Ovary (tissue), 9 donors: Measurements from ENCODE around the gene GFY. TPM values are rescaled to one million over a fixed set of nuclear protein-coding genes. Genes with fewer than 3 reads are reported as not detected.

Source experiments
- DNase-seq, 5 donors: peaks; one replicate each; pipeline ENCODE4 v3.0.0-alpha.2; 2019 to 2020
- H3K27ac ChIP-seq, 2 donors: fragments of 200-600 bp; one replicate each; pipeline versions ENCODE4 v1.5.1 to v1.8.0; 2019 to 2022
- H3K27me3 ChIP-seq: fragments of 200-600 bp; one replicate; pipeline ENCODE4 v1.8.0; 2022
- H3K36me3 ChIP-seq: fragments of 200-600 bp; sonication (generic); one replicate; pipeline ENCODE4 v1.5.1; 2019
- H3K4me1 ChIP-seq: one replicate; pipeline ENCODE4 v1.8.1; 2013; ENCODE audit warnings: mild to moderate bottlenecking, moderate library complexity; ENCODE audit not compliant: insufficient read depth
- H3K4me3 ChIP-seq: fragments of 200-600 bp; sonication (generic); one replicate; pipeline ENCODE4 v1.5.1; 2017
- H3K9me3 ChIP-seq, 2 donors: fragments of 200-600 bp in 1 of 2; sonication (generic) in 1 of 2; one replicate each; pipeline versions ENCODE4 v1.5.1 to v1.8.1; 2013 to 2019; ENCODE audit warnings: mild to moderate bottlenecking in 1 of 2, moderate library complexity in 1 of 2
- EP300 ChIP-seq: sonication (generic); formaldehyde crosslinking; IDR thresholded peaks from one replicate; pipeline ENCODE4 v1.6.1; 2017; ENCODE audit warnings: antibody characterized with exemption
- POLR2A ChIP-seq: fragments of 450-650 bp; IDR thresholded peaks from one replicate; pipeline ENCODE4 v1.6.1; 2017; ENCODE audit warnings: antibody characterized with exemption, mild to moderate bottlenecking, moderate library complexity
- WGBS, 3 donors: extraction: QIAGEN DNeasy Blood & Tissue Kit in 1 of 3; methylation state at CpG; one replicate each; pipeline versions ENCODE4 v1.1.5 to v1.1.7; 2013 to 2017; 5-methylcytosine and 5-hydroxymethylcytosine counted together
- intact Hi-C, 4 donors: fragments of 100-400 bp; cut with DNase I; formaldehyde crosslinking; loops; one replicate each; pipeline versions ENCODE4 v1.11.0 to v1.15.1; 2022 to 2023
- polyA plus RNA-seq, 2 donors: library from polyadenylated mRNA; stranded (reverse); fragments of 200-250 nt in 1 of 2; fragments of 350-450 nt in 1 of 2; fragmentation: Illumina TruSeq in 1 of 2; extraction: RNeasy Lipid Tissue Mini Kit (QIAGEN cat#74804) in 1 of 2; gene quantifications; one replicate each; pipeline ENCODE4 v1.2.3, GENCODE V29; 2013 to 2014
- total RNA-seq, 7 donors: library from RNA; depleted of rRNA in 2 of 7; stranded (reverse); fragments of >200 nt in 2 of 7; fragmentation: NEBNext Ultra II Directional in 3 of 7; extraction: Animal tissue kit (Norgen Biotek cat#: 25700) in 3 of 7; gene quantifications; one replicate each; pipeline versions ENCODE4 v1.1.0 to v1.2.4, GENCODE V29; 2016 to 2023
- TF ChIP-seq, protein P1 (sequence below), 3 donors: fragments of 450-650 bp in 2 of 3; fragments of 200-600 bp in 1 of 3; IDR thresholded peaks; one replicate each; pipeline versions ENCODE4 v1.5.1 to v1.8.0; 2016 to 2022; ENCODE audit warnings: antibody characterized with exemption in 3 of 3, mild to moderate bottlenecking in 1 of 3
- donor health status: DM: no; HTN: no; CAD: no; lungs with moderate emphysema.
- donor health status: DM: no; HTN: no; CAD: no.
- donor health status: Bipolar disorder and iron deficiency.
- donor health status: DM: yes; HTN: yes; CAD: no.
- donor health status: DM: no; HTN: no; CAD: no.
- donor health status: DM: yes; HTN: yes; CAD: no.

GFY gene
- total and polyA plus RNA-seq, 9 donors, result not detected

DNA sequence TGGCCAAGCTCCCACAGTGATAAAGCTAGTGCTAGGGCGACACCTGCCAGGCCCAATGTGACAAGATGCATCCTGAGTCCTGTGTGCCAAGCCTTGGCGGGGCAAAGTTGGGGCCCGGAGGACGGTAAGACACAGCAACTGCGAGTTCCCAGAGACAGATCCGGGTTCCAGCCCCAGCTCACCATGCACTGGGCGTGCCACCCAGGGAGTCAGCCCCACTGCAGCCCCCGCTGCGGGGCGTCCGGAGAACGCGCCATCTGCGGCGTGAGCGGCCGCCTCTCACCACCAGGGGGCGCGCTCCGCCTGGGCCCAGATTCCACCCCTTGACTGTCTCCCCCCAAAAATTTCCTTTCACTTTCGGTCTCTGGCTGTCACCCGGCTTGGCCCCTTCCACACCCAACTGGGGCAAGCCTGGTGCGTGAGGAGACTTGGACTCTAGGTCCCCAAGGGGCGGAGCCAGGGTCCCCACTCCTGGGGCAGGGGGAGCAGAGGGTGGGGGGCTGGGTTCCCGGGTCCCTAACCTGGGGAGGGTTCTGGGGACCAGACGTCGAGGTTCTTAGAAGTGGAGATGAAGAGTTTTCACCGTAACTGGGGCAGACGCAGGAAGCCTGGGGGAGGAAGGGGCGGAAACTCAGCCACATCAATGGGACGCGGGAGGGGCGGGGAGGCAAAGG, 48.8 kb downstream of the GFY start, which contains the start of gene FLT3LG:
Gene FLT3LG (plus strand): TSS at position 348 of the 674 bp plus-strand sequence. CDS start 425 bp downstream, outside the sequence.
- Histone ChIP-seq H3K4me3 (peak within 1 kb of the TSS; percentile 76), H3K27me3 (no peaks in the 10 kb centered on the region), H3K9me3 (no peaks in the 10 kb centered on the region), H3K27ac (peak within 1 kb of the TSS in 1 of 2 donors; percentile 63), H3K4me1 (peaks cover 5% of the 10 kb centered on the region), H3K36me3 (no peaks in the 10 kb centered on the region)
- WGBS, 3 donors, result 1% methylated on average over 33 of the region's 33 CpGs
- intact Hi-C loops, result loop anchor here in 1 of 4 donors (10.0 kb wide), 1 partner anchor 211 kb away; the partner anchor contains the start of gene ADM5
- DNase-seq, result peak; percentile 77 to 89 (median 83)
- TF ChIP-seq EP300, result no peak
- TF ChIP-seq POLR2A, result no peak
- TF ChIP-seq, protein P1, sequence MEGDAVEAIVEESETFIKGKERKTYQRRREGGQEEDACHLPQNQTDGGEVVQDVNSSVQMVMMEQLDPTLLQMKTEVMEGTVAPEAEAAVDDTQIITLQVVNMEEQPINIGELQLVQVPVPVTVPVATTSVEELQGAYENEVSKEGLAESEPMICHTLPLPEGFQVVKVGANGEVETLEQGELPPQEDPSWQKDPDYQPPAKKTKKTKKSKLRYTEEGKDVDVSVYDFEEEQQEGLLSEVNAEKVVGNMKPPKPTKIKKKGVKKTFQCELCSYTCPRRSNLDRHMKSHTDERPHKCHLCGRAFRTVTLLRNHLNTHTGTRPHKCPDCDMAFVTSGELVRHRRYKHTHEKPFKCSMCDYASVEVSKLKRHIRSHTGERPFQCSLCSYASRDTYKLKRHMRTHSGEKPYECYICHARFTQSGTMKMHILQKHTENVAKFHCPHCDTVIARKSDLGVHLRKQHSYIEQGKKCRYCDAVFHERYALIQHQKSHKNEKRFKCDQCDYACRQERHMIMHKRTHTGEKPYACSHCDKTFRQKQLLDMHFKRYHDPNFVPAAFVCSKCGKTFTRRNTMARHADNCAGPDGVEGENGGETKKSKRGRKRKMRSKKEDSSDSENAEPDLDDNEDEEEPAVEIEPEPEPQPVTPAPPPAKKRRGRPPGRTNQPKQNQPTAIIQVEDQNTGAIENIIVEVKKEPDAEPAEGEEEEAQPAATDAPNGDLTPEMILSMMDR (IDR thresholded peaks at IDR 0.05), result peak; percentile 97 to 100 (median 97)

DNA sequence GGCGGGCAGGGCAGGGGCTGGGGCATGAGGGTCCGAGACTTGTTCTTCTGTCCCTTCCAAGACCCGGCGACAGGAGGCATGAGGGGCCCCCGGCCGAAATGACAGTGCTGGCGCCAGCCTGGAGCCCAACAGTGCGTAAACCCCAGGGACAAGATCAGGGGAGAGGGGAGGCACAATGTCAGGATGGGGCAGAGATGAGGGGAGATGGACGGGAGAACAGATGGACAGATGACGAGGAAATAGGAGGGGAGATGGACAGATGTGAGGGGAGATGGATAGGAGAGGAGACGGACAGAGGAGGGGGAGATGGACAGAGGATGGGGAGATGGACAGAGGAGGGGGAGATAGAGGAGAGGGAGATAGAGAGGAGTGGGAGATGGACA, 49.3 kb downstream of the GFY start:
- no peaks in the 10 kb centered on the region for H3K9me3 ChIP-seq
- intact Hi-C loops, result loop anchor here in 1 of 4 donors (10.0 kb wide), 1 partner anchor 210 kb away; the partner anchor contains the start of gene ADM5
- no peak for DNase-seq
- TF ChIP-seq POLR2A (no peak), EP300 (no peak)
- TF ChIP-seq, protein P1 (IDR thresholded peaks at IDR 0.05), result no peak
- H3K36me3 ChIP-seq, result no peaks in the 10 kb centered on the region
- WGBS, 3 donors, result 9 to 10% (median 9%) methylated on average over 11 of the region's 11 CpGs
- H3K4me3 ChIP-seq, result peak overlapping the region; percentile 76
- peak overlapping the region in 1 of 2 donors; percentile 63 for H3K27ac ChIP-seq
- H3K4me1 ChIP-seq, result peaks cover 5% of the 10 kb centered on the region
- no peaks in the 10 kb centered on the region for H3K27me3 ChIP-seq

DNA sequence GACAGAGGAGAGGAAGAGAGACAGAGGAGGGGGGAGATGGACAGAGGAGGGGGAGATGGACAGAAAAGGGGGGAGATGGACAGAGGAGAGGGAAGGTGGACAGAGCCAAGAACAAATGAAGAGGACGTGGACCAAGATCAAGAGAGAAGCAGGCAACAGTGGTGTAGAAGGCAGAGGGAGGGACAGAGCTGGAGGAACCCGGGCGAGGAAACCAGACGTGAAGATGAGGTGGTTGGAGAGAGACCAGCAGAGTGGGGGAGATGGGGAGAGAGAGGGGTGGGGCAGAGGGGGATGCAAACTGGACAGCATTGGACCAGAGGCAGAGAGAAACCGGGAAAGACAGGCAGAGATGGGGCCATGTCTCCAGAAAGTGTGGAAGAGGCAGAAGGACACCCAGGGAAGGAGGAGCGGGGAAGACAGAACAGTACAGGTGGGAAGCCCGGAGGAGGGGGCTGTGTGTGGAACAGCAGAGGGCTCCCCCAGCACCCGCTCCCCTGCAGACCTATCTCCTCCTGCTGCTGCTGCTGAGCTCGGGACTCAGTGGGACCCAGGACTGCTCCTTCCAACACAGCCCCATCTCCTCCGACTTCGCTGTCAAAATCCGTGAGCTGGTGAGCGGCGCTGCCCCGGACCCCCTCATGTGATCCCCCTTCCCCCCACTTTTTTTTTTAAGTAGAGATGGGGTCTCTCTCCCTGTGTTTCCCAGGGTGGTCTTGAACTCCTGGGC, 50.2 kb downstream of the GFY start:
- no peak for TF ChIP-seq POLR2A
- no peak for TF ChIP-seq EP300
- TF ChIP-seq, protein P1 (IDR thresholded peaks at IDR 0.05), result no peak
- no peaks in the 10 kb centered on the region for H3K36me3 ChIP-seq
- H3K27ac ChIP-seq, result no peak overlapping the region
- 60 to 63% (median 62%) methylated on average over 15 of the region's 15 CpGs for WGBS, 3 donors
- intact Hi-C loops, result loop anchor here in 1 of 4 donors (10.0 kb wide), 1 partner anchor 209 kb away; the partner anchor contains the start of gene ADM5
- no peak overlapping the region for H3K4me3 ChIP-seq
- no peaks in the 10 kb centered on the region for H3K9me3 ChIP-seq
- no peak for DNase-seq
- H3K4me1 ChIP-seq, result peaks cover 5% of the 10 kb centered on the region
- no peaks in the 10 kb centered on the region for H3K27me3 ChIP-seq

DNA sequence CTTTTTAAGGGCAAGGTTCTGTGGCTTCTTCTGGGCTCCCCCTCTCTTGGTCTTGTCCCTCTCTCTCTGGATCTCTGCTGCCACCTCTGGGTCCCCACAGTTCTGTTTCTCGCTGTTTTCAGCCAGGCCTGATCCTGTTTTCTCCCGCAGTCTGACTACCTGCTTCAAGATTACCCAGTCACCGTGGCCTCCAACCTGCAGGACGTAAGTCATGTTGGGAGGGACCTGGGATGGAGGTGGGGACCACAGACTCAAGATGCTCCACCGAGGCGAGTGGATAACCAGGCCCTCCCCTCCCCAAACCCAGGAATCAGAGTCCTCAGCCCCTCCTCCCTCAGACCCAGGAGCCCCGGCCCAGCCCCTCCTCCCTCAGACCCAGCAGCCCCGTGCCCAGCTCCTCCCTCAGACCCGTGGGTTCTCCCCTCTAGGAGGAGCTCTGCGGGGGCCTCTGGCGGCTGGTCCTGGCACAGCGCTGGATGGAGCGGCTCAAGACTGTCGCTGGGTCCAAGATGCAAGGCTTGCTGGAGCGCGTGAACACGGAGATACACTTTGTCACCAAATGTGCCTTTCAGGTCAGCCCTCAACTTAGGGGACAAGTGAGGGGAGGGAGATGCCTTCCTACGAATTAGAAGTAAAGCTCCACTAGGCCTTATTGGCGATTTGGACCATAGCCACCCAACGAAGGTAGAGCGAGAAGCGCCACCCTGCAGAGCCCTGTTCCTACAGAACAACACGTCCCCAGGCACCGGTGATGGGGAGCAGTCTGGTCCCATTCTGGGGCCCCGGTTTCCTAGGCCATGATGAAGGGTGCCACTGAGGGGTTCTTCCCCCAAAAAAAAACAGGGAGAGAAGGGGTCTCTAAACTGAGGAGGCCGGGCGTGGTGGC, 51.0 kb downstream of the GFY start:
- Histone ChIP-seq H3K36me3 (no peaks in the 10 kb centered on the region), H3K27me3 (no peaks in the 10 kb centered on the region), H3K4me1 (peaks cover 5% of the 10 kb centered on the region), H3K9me3 (no peaks in the 10 kb centered on the region), H3K27ac (no peak overlapping the region), H3K4me3 (no peak overlapping the region)
- TF ChIP-seq, protein P1 (IDR thresholded peaks at IDR 0.05), result no peak
- TF ChIP-seq EP300, result no peak
- no peak for TF ChIP-seq POLR2A
- DNase-seq, result peak in 3 of 5 donors; percentile 48 to 51 (median 49)
- 61% methylated on average over 27 of the region's 27 CpGs for WGBS, 3 donors
- intact Hi-C loops, result loop anchor here in 1 of 4 donors (10.0 kb wide), 1 partner anchor 209 kb away; the partner anchor contains the start of gene ADM5
